Stimulated activated CD4-positive, alpha-beta T cell treated with anti-CD3 and anti-CD28 coated beads, Interleukin-12 subunit alpha, Interleukin-12 subunit beta, amount 100 ng/mL, for 24 hours (primary cell): Measurements from ENCODE around the gene TOMM40L.
A peak's percentile ranks its signal among the peaks of the same experiment; 100 is the strongest.
"Not testable (repeated sequence)": the region's sequence is repeated elsewhere in the genome, so short reads cannot be mapped to it uniquely, and the experiment has no call there.

Source experiments
- DNase-seq, 2 experiments: peaks; one replicate each; pipeline ENCODE4 v3.0.0-alpha.2; 2020; ENCODE audit warnings: low read depth in 2 of 2

The TOMM40L gene

DNA sequence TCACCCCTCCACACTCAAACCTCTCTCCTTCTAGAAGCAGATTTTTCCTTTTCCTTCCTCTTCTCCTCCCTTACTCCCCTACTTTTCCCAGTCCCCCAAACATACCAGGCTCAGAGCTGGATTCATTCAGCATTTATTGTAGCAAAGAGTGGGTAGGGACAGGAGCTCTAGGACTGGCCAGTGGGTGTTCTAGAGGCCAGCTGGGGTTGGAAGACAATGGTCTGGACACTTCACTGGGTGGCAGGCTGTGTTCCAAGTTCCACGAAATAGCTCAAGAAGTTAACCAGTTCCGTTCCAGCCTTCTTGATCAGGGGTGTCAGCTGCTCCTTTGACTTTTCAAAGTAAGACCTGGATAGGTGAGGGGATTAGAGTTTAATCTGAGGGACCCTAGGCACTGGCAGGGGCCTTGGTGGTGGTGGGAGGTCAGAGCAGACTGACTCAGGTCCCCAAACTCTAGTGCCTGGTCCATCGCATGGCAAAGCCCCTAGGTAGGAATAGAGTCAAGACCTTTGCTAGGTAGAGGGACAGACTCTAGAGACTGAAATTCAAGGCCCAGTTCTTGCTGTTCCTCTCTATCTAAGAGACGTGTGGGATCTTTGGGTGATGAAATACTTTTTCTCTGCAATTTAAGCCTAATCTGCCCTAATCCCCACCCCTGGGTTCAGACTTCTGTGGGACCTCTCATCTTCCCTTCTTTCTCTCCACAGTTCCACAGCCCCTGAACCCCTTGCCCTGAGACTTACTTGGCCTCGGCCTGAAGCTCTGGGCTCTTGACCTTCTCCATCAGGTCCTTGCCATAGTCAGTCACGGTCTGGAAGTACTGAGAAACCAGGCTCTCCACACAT lies 3.5 kb upstream of the TOMM40L start:
- DNase-seq, result no peak

- no peak for DNase-seq
These were observed 1.8 kb upstream of the TOMM40L start for GRCh38 chr1:161223805-161224694.

- not testable (repeated sequence) for DNase-seq
These were observed 1.2 kb upstream of the TOMM40L start for GRCh38 chr1:161224695-161225087.

DNA sequence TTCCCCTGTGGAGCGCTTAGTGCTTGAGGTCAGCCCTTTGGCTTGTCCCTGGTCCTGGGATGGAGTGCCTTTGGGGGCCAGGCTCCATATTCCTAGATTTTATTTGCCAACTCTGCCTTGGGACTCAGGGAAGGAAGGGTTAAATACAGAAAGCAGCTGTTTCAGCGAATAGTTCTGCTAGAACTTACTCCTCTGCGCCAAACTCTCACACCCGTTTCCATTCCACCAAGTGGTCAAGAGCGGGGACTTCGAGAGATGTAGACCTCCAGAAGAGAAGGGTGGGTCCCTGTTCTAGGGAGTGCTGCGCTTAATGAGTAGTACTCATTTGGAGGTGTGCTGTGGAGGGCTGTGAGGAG lies 704 bp upstream of the TOMM40L start:
- no peak for DNase-seq

- no peak for DNase-seq
These were observed 456 bp downstream of the TOMM40L start for GRCh38 chr1:161226320-161226711.

DNA sequence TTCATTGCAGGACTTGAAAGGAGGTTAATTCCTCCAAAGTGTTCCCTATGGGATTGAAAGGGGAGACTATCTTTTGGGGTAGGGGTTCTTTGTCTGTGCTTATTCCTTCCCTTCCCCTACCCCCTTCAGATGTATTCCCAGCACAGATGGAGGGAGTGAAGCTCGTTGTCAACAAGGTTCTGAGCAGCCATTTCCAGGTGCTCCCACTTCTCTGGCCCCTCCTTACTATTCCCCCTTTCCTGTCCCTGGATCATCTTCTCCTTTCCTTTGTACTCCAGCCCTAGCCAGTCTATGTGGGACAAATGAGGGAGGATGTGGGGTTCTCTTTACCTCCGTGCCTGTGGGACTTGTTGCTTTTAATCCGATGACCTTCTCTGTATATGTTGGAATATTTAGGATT lies 899 bp downstream of the TOMM40L start:
- no peak for DNase-seq

- DNase-seq, result peak; percentile 72 to 91
These were observed 1.5 kb downstream of the TOMM40L start for GRCh38 chr1:161227196-161227871.

- DNase-seq, result no peak
These were observed 2.2 kb downstream of the TOMM40L start for GRCh38 chr1:161228032-161228431.

- DNase-seq, result no peak
These were observed 4.0 kb downstream of the TOMM40L start for GRCh38 chr1:161229896-161230295.

GRCh38 chr1:161230762-161231161 lies 4.9 kb downstream of the TOMM40L start:
- no peak for DNase-seq

DNA sequence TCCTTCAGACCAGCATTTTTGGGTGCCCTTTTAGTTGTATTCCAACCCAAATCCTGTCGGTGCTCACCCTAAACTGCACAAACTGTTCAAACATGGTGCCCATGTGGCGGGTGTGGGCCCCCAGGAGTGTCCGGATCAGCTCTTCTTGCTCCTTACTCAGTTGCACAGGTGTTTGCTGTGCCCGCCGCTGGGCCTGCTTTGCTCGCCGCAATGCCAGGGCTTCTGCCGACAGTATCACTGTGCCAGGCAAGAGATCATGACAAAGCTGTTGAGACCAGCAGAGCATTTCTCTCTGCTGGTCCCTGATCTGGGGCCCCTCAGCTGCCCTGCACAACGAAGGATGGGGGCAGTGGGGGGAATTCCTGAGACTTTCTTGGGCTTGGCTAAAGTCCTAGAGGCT lies 7.2 kb downstream of the TOMM40L start:
- DNase-seq, result no peak

- no peak for DNase-seq
These were observed 10.3 kb downstream of the TOMM40L start for GRCh38 chr1:161235957-161236775.

DNA sequence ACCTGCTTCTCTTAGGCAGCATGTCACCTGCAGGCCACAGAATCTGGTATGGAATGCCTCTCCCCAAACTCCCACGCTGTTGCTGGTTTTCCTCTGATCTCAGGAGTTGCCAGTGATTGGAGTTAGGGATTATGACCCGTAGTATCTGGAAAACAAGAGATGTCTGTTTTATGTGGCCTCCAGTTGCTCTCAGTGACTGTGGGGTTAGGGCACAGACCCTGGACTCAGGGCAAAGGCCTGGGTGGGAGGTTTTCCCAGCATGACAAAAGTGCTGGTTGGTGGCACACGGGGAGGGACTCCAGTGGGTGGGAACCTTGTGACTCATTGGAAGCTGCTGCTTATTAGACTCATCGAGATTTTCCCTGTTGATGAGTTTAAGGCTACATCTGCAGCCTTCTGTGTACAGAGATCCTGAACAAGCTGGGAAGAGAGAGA lies 12.2 kb downstream of the TOMM40L start, which contains the start of gene NR1I3:
NR1I3 (minus strand) TSS at position 165 of the 435 bp plus-strand sequence. CDS start 1,638 bp downstream, outside the sequence.
- no peak for DNase-seq

DNA sequence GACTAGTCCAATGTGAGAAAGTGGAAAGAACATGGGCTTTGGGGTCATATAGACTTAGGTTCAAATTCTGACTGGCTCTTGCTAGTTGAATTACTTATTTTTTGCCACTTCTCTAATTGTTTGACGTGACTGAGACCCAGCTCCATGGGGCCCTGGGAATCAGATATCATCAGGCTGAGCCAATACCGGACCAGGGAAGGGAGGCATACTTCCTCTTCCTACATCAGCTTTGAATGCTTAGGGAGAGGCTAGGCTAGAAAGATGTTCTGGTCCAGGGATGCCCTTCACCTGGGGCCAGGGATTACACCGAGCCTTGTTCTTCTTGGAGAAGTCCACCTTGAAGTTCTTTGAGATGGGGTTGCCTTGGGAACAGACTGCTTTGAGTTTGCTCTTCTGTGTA lies 15.8 kb downstream of the TOMM40L start:
- DNase-seq, result no peak

- no peak for DNase-seq
These were observed 16.5 kb downstream of the TOMM40L start for GRCh38 chr1:161242313-161242712.

- no peak for DNase-seq
These were observed 19.0 kb downstream of the TOMM40L start for GRCh38 chr1:161244888-161245287.

- not testable (repeated sequence) for DNase-seq
These were observed 24.2 kb downstream of the TOMM40L start for GRCh38 chr1:161250100-161250499.

DNA sequence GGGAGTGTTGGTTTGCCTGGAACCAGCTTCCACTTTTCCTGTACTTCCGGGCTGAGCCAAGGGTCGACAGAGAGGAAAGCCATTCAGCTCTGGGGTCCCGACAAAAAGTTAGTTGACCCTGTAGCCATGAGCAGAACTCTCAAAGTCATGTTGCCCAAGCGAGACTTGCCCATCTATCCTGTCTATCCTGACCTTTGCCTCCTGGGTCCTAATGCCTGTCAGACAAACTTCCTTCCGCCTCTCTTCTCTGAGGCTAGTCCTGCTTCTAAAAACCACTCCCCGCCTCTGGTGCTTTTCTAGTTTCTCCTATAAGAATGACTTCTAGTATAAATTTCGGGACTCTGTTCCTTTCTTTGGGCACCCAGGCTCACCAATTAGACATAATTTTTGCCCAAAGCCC lies 25.0 kb downstream of the TOMM40L start:
- DNase-seq, result no peak

GRCh38 chr1:161251579-161251978 lies 25.7 kb downstream of the TOMM40L start:
- DNase-seq, result no peak

GRCh38 chr1:161255302-161255701 lies 29.4 kb downstream of the TOMM40L start:
- not testable (repeated sequence) for DNase-seq

- not testable (repeated sequence) for DNase-seq
These were observed 30.2 kb downstream of the TOMM40L start for GRCh38 chr1:161255955-161256520.
